Measurements from ENCODE around the gene KIT.

- TF ChIP-seq CTCF (IDR thresholded peaks at IDR 0.05) (no peak), TCF7L2 (IDR thresholded peaks at IDR 0.05; ENCODE audit: low read depth, low read length) (no peak), POLR2AphosphoS5 (IDR thresholded peaks at IDR 0.05; ENCODE audit: low read depth, low read length) (no peak)
Measured at GRCh38 chr4:54729256-54729655, 71.5 kb downstream of the KIT start.
